ENCODE results near the gene NLGN4Y. TPM values are rescaled to one million over a fixed set of nuclear protein-coding genes. Genes with fewer than 3 reads are reported as not detected.

NLGN4Y gene
- total and polyA plus RNA-seq, 10 of the 15 experiments (the other 5 are each of a cell fraction or from before 2014, with no cell fraction given): not detected

DNA sequence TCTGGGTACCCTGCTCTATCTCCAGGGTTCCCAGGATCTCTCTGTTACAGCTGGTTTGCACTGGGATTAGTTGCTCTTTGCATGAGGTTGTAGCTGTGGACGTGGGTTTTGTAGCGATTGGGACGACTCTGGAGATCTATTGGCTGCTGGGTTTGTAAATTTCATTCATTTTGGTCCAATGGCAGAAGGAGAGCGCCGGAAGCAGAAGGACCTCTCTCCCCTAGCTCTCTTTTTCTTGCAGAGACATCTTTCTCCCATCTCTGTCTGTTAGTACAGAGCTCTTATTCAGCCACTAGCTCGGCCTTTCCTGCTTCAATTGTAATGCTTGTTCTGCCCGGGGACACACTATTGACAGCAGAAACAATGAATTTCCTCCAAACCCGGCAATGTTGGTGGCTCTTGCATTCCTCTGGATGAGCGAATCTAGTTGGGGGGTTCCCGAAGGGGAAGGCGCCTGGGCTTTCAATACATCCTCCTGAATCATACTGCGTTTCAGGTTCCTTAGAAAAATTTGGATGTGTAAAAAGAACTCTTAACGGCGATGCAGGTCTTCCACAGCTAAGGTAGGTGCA lies 1.9 kb upstream of the NLGN4Y start:
- H4K20me1 ChIP-seq (ENCODE audit: control insufficient read depth, insufficient read depth): no peaks in the 10 kb centered on the region
- H3K4me2 ChIP-seq (ENCODE audit: control insufficient read depth, insufficient read depth): no peak overlapping the region
- no peaks in the 10 kb centered on the region for H3K9me3 ChIP-seq (replicated peaks; ENCODE audit: control insufficient read depth, insufficient read depth, low read length)
- H3K27me3 ChIP-seq (replicated peaks in 1 of 2; ENCODE audit: control insufficient read depth in 2 of 2, insufficient read depth in 2 of 2, low read length in 1 of 2): no peaks in the 10 kb centered on the region
- H3K9ac ChIP-seq (ENCODE audit: control insufficient read depth, insufficient read depth, low read length): no peak overlapping the region
- intact Hi-C loops (cut with micrococcal nuclease; ENCODE audit: unreplicated experiment) (no loop called here), in situ Hi-C loops (cut with MboI) (no loop called here)
- H3K36me3 ChIP-seq (ENCODE audit: control insufficient read depth in 2 of 2, insufficient read depth in 2 of 2, low read length in 1 of 2): no peaks in the 10 kb centered on the region
- no peak for ATAC-seq
- no peak overlapping the region for H2AFZ ChIP-seq (ENCODE audit: control insufficient read depth, low read depth, low read length)
- POLR2A ChIA-PET: no interaction called here
- CTCF ChIA-PET: no interaction called here
- DNase-seq (ENCODE audit: low read depth, low spot score): no peak
- H3K4me1 ChIP-seq (ENCODE audit: control insufficient read depth, insufficient read depth, low read length): no peaks in the 10 kb centered on the region
- SMC1A ChIA-PET (ENCODE audit: uncharacterized antibody, unreplicated experiment): no interaction called here
- no TSS peak for BruUV-seq (replicated peaks)
- H3K4me3 ChIP-seq: no peak overlapping the region
- RAD21 ChIA-PET (ENCODE audit: unreplicated experiment): no interaction called here
- no peak for TF ChIP-seq PAX5 (IDR thresholded peaks at IDR 0.05; ENCODE audit: borderline replicate concordance, low read depth, low read length)
- no peak for TF ChIP-seq NR2F1 (conservative IDR thresholded peaks at IDR 0.05)
- no peak for TF ChIP-seq NKRF (conservative IDR thresholded peaks at IDR 0.05)
- TF ChIP-seq, protein P1, sequence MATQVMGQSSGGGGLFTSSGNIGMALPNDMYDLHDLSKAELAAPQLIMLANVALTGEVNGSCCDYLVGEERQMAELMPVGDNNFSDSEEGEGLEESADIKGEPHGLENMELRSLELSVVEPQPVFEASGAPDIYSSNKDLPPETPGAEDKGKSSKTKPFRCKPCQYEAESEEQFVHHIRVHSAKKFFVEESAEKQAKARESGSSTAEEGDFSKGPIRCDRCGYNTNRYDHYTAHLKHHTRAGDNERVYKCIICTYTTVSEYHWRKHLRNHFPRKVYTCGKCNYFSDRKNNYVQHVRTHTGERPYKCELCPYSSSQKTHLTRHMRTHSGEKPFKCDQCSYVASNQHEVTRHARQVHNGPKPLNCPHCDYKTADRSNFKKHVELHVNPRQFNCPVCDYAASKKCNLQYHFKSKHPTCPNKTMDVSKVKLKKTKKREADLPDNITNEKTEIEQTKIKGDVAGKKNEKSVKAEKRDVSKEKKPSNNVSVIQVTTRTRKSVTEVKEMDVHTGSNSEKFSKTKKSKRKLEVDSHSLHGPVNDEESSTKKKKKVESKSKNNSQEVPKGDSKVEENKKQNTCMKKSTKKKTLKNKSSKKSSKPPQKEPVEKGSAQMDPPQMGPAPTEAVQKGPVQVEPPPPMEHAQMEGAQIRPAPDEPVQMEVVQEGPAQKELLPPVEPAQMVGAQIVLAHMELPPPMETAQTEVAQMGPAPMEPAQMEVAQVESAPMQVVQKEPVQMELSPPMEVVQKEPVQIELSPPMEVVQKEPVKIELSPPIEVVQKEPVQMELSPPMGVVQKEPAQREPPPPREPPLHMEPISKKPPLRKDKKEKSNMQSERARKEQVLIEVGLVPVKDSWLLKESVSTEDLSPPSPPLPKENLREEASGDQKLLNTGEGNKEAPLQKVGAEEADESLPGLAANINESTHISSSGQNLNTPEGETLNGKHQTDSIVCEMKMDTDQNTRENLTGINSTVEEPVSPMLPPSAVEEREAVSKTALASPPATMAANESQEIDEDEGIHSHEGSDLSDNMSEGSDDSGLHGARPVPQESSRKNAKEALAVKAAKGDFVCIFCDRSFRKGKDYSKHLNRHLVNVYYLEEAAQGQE (IDR thresholded peaks at IDR 0.05; ENCODE audit: low read depth, low read length): no peak
- no peak for TF ChIP-seq SP1 (IDR thresholded peaks at IDR 0.05; ENCODE audit: low read depth, low read length)
- no peak for TF ChIP-seq SKIL (IDR thresholded peaks at IDR 0.05; ENCODE audit: low read depth, poor library complexity, severe bottlenecking)
- no peak for TF ChIP-seq BACH1 (IDR thresholded peaks at IDR 0.05; ENCODE audit: borderline replicate concordance)
- no peak for TF ChIP-seq BCLAF1 (IDR thresholded peaks at IDR 0.05)
- TF ChIP-seq ZBED1 (IDR thresholded peaks at IDR 0.05; ENCODE audit: borderline replicate concordance): no peak
- TF ChIP-seq FOS (IDR thresholded peaks at IDR 0.05; ENCODE audit: borderline replicate concordance, extremely low read depth, insufficient read length): no peak
- no peak overlapping the region for H3K27ac ChIP-seq (ENCODE audit: control insufficient read depth, insufficient read depth)
- FAIRE-seq: no peak
- no CpG with 5 or more reads among the region's 14 CpGs for WGBS (ENCODE audit: insufficient coverage, insufficient replicate concordance, low lambda C conversion rate, missing lambda C conversion rate)
- H3K79me2 ChIP-seq (ENCODE audit: control insufficient read depth, insufficient read depth, low read length): no peaks in the 10 kb centered on the region

Measured in GM12878 (cell line).